Germinal center (tissue), 1 donor: Measurements from ENCODE around the gene FBXO4.
A peak's percentile ranks its signal among the peaks of the same experiment; 100 is the strongest.

Experiments used
- DNase-seq: peaks from one replicate; pipeline ENCODE4 v3.0.0; 2012; ENCODE audit warnings: mixed read lengths, low spot score

Gene FBXO4

DNA sequence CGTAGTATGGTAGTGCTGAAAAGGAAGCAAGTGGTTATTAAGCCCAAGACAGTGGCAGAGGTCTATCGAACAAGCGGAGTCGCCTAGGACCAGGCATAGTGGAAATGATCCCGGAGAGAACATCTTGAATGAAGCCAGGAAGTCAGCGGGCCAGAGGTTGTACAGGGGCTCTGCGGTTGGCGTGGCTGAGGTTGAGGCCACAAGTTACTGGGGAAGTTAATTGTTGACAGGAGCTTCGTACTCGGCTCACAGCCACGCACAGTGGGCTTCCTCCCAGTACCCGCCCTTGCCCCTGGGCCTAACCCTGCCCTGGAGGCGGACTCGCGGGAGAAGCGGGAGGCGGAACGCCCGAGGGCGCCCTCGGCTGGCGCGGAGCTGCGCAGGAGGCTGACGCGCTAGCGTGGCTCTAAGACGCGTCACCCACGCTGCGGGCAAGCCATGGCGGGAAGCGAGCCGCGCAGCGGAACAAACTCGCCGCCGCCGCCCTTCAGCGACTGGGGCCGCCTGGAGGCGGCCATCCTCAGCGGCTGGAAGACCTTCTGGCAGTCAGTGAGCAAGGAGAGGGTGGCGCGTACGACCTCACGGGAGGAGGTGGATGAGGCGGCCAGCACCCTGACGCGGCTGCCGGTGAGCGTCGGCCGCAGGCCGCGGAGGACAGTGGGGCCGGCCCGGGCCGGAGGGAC is at the start of gene FBXO4:
Gene FBXO4, plus strand, starts transcription at position 410 of the 683 bp plus-strand sequence. Its CDS starts 29 bp downstream, at position 439.
- DNase-seq = peak; percentile 77

DNA sequence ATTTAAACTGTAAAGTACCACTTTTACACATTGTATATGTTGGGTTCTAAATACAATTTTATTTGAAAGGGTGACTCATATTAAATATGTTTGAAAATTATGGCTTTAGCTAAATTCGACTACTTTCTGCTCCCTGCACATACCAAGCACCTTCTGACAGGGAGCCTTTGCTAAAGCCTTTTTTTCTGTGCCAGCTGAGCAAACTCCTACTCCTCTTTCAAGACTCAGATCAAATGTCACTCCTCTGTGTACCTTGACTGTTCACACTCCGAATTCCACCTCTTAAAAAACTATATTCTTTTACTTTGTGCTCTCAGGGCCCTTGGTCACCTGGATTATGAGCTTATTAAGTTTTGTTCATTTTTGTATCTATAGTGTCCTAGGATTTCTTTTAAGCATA is 48.4 kb upstream of the FBXO4 start:
- no peak for DNase-seq

GRCh38 chr5:41877408-41877807 is 47.7 kb upstream of the FBXO4 start:
- DNase-seq = no peak

DNA sequence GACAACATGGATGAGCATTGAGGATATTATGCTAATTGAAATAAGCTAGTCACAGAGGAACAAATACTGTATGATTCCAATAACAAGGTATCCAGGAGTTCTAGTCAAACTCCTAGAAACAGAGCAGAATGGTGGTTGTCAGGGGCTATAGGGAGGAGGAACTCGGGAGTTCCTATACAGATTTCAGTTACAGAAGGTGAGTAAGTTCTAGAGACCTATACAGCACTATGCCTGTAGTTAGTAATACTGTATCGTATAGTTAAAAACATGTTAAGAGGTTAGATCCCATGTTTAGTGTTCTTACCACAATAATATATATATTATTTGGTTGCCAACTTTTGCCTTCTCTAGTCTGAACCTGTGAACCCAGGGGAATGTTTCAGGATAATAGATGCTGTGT is 46.9 kb upstream of the FBXO4 start:
- no peak for DNase-seq

DNA sequence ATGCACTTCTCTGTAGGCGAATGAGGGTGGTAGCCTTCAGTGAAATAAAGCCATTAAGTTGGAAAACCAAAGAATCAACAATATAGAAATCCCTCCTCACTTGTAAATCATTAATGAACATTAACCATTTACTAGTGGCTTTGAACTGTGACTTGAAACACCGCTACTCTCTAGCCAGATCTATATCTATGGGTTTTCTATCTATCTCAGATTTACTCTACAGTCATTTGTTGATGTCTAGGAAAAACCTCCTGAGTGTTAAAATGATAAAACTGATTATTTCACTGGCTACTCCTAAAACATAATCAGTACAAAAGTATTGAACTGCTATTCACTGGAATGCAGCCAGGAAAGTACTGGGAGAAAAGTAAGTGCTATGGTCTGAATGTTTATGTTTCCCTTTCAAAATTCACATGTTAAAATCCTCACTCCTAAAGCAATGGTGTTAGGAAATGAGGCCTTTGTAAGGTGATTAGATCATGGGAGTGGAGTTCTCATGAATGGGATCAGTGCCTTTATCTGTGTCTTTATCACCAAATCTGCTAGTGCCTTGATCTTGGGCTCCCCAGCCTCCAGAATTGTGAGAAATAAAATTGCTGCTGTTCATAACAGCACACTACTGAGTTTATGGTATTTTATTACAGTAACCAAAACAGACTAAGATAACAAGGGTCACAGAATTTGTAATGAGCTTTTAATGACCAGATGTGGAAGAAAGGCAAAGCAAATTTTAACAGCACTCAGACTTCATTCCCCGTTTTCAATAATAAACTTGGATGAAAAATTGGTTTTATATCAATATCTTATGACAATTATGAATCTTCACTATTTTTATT is 46.2 kb upstream of the FBXO4 start:
- DNase-seq = no peak

DNA sequence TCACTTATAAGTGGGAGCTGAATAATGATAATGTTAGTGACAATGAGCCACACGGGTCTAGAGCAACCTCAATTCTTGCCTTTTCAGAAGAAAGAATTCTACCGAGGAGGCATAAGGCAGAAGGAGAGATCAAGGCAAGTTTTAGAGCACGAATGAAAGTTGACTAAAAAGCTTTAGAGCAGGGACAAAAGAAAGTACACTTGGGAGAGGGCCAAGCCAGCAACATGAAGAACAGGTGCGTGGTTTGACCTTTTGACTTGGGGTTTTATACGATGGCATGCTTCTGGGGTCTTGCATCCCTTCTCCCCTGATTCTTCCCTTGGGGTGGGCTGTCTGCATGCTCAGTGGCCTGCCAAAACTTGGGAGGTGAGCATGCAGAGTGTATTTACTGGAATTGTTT is 42.3 kb upstream of the FBXO4 start:
- no peak for DNase-seq

- no peak for DNase-seq
Observed at GRCh38 chr5:41883243-41883642, 41.8 kb upstream of the FBXO4 start.

DNA sequence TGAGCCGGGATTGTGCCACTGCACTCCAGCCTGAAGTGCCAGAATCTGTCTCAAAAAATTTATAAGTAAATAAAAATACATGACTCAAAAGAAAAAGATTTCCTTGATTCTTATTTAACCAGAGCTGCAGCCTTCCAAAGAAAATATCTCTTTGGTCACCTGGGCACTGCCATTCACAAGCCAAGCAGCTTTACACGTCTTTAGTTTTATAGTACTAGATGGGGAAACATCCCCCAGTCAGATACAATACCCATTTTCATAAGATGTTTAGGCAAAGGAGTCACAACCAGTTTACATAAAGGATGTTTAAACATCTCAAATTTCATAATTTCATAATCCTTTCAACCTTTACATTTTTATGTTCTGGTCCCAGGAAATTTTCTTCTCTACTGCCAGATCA is 41.1 kb upstream of the FBXO4 start:
- DNase-seq = no peak

DNA sequence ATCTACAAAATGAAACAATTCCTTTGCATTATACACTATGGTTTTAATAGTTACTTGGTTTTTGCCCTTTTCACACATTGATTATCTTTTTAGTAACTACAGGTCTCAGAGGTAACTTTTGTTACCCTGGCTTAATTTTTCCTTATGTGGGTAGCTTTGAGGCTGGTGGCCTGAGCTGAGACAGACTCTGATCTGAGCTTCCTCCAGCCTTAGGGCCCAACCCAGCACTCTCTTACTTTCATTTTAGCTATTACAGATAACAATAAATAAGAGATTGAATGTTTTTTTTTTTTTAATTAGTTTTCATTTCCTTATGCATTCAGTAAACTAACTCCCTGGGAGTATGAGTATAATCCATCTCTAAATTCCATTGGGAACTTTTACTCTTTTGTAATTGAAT is 39.8 kb upstream of the FBXO4 start:
- DNase-seq = no peak

- DNase-seq = no peak
Observed at GRCh38 chr5:41891066-41891707, 33.9 kb upstream of the FBXO4 start.

GRCh38 chr5:41892031-41892430 is 33.0 kb upstream of the FBXO4 start:
- DNase-seq = no peak

DNA sequence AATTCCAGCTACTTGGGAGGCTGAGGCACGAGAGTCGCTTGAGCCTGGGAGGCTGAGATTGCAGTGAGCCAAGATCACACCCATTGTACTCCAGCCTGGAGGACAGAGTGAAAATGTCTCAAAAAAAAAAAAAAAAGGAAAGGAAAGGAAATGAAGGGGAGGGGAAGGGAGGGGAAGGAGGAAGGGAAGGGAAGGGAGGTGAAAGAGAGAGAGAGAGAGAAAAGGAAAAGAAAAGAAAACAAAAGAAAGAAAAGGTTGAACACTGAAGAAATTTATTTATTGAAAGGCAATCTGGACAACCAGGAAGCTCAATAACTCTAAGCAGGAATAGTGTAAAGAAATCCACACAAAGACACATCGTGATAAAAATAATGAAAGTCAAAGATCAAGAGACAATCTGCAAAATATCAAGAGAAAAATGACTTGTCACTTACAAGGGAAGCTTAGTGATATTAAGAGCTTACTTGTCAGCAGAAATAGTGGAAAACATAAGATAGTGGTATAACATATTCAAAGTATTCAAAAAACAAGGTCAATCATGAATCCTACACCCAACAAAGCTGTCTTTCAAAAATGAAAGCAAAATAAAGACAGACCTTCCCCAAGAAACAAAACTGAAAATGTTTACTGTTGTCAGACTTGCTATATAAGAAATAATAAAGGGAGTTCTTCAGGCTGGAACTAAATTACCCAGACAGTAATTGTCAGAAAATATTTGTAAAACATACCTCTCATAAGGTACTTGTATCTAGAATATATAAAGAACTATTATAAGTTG is 31.8 kb upstream of the FBXO4 start:
- DNase-seq = no peak

- no peak for DNase-seq
Observed at GRCh38 chr5:41896230-41896629, 28.9 kb upstream of the FBXO4 start.

GRCh38 chr5:41903382-41903891 is 21.6 kb upstream of the FBXO4 start:
- no peak for DNase-seq

- DNase-seq = peak; percentile 96
Observed at GRCh38 chr5:41903892-41904799, 20.9 kb upstream of the FBXO4 start, which contains the start of gene RIMOC1. Gene RIMOC1, plus strand, starts transcription at chr5:41904344. Its CDS starts 24 bp downstream, at chr5:41904368.

- no peak for DNase-seq
Observed at GRCh38 chr5:41906151-41906550, 18.9 kb upstream of the FBXO4 start.

GRCh38 chr5:41908374-41909079 is 16.6 kb upstream of the FBXO4 start:
- no peak for DNase-seq

DNA sequence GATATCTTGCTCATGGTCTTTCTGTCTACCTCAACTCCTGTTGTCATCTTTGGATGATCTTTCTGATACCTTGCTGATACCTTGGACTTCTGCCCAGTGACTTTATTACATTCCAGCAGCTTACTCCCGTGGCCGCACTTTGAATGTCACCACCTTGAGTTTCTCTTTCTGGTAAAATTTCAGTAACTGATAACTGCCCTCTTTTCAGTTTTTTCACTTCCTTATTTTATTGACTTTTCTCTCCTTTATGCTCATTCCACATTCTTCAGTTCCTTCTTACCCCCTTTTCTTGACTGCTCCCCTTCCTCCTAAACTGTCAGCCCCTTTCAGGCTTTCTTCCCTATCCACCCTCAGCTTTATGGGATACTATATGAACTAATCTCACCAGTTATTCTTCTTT is 7.0 kb upstream of the FBXO4 start:
- no peak for DNase-seq

DNA sequence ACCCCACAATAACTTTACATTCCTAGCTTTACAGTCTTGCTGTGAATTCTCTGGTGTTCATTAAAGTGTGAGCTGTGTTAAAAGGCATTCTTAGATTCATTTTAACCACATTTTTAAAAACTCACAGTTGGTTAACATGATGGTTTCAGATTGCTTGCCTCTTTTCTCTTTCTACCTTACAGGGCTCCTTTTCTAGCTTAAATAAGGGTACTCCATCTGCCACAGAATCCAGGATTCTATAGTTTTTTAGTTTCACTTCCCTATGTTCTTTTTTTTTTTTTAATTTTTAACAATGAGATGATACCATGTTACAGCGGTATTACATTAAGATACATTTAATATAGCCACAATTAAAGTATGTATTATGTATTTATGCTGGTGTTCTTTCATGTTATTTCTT is 3.9 kb upstream of the FBXO4 start:
- DNase-seq = no peak

DNA sequence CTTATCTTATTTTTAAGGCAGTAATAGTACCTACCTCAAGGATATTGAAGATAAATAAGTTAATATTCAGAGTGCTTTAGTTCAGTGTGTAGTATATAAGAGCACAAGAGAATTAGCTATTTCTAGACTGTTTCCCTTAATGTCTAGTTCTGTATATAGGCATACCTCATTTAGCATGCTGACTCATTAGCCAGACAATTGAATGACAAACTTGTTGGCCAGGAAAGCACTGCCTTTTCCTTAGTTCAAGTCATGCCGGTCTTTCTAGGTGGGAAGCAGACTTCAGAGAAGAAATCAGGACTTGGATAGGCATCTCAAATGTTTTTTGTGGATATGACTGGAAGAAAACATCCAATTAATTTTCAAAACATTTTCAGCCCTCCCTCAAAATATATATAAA is 3.2 kb upstream of the FBXO4 start:
- DNase-seq = no peak
